Measurements from ENCODE around the gene CNOT2.

CNOT2 gene

DNA sequence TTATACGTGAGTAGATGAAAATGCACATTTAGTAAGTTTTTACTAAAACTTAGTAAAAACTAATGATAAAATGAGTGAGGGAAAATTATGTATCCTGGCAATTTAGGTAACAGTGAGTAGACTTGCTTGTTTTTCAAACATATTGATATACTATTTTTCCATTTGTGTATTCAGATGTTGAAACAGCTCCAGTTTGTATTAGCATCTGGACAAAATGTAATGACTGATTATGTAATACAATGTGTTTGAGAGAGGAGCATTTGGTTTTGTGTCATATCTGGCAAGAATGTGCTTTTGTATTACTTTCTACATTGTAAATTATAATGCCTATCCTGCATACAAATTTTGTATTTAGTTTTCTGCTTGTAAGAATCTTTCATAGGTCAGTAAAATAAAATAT lies 5.6 kb downstream of the CNOT2 start:
- no peak for DNase-seq (ENCODE audit: low read depth)
- H3K4me3 ChIP-seq (ENCODE audit: control insufficient read depth, low read depth, low read length), result no peak overlapping the region
- TF ChIP-seq, protein P1, sequence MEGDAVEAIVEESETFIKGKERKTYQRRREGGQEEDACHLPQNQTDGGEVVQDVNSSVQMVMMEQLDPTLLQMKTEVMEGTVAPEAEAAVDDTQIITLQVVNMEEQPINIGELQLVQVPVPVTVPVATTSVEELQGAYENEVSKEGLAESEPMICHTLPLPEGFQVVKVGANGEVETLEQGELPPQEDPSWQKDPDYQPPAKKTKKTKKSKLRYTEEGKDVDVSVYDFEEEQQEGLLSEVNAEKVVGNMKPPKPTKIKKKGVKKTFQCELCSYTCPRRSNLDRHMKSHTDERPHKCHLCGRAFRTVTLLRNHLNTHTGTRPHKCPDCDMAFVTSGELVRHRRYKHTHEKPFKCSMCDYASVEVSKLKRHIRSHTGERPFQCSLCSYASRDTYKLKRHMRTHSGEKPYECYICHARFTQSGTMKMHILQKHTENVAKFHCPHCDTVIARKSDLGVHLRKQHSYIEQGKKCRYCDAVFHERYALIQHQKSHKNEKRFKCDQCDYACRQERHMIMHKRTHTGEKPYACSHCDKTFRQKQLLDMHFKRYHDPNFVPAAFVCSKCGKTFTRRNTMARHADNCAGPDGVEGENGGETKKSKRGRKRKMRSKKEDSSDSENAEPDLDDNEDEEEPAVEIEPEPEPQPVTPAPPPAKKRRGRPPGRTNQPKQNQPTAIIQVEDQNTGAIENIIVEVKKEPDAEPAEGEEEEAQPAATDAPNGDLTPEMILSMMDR (IDR thresholded peaks at IDR 0.05; ENCODE audit: control insufficient read depth, insufficient read depth, low read depth, low read length, missing control alignments), result no peak

DNA sequence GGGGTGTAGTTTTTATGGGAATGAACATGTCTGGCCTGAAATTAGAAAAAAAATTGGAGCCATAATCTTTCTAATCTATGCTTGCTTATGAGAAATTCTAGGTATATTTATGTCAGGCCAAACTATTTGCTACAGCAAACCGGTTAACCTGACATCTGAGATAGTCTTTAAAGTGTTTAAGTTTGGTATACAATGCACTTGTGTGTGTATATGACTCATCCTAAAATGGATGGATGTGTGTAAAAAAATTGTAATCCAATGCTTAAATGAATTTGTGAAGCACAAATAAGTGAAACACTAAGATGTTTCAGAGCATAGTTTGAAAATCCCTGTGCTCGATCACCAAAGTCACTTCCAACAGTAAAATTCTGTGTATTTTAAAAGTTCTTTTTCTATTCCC lies 6.7 kb downstream of the CNOT2 start:
- H3K4me3 ChIP-seq (ENCODE audit: control insufficient read depth, low read depth, low read length), result no peak overlapping the region
- TF ChIP-seq, protein P1 (IDR thresholded peaks at IDR 0.05; ENCODE audit: control insufficient read depth, insufficient read depth, low read depth, low read length, missing control alignments), result no peak
- no peak for DNase-seq (ENCODE audit: low read depth)

DNA sequence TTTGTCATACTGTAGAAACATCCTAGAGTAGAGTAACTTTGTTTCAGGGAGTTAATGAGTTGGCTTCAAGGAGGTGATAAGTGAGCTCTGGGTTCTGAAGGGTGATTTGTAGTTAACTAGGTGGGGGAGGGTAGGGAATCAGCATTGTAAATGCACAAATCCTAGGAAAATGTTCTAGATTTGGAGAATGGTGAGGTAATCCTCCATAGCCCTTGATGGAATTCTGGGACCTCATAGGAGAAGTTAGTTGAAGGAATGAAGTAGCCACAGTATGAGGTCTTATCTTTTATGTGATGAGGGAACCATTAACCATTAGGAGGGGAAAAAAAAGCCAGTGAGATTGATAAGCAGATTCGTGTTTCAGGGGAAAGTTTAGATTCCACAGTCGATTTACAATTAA lies 8.0 kb downstream of the CNOT2 start:
- no peak overlapping the region for H3K4me3 ChIP-seq (ENCODE audit: control insufficient read depth, low read depth, low read length)
- DNase-seq (ENCODE audit: low read depth), result no peak
- TF ChIP-seq, protein P1 (IDR thresholded peaks at IDR 0.05; ENCODE audit: control insufficient read depth, insufficient read depth, low read depth, low read length, missing control alignments), result no peak

DNA sequence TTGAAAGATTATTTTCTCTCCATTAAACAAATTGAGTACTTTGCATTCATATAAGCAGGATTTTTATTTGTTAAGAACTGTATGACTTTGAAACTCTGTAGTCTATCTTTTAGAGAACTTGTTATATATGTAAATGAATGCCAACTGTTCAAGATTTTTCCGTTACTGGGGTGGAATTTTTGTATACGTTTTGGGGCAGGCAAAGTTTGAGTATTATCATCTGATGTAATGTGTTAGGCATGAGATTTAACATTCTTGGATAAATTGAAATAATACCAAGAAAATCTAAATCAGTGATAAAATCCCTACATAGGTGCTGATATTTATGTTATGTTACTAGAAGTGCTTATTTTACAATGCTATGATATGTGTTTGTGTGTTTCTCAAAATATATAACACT lies 8.4 kb downstream of the CNOT2 start:
- TF ChIP-seq, protein P1 (IDR thresholded peaks at IDR 0.05; ENCODE audit: control insufficient read depth, insufficient read depth, low read depth, low read length, missing control alignments), result no peak

DNA sequence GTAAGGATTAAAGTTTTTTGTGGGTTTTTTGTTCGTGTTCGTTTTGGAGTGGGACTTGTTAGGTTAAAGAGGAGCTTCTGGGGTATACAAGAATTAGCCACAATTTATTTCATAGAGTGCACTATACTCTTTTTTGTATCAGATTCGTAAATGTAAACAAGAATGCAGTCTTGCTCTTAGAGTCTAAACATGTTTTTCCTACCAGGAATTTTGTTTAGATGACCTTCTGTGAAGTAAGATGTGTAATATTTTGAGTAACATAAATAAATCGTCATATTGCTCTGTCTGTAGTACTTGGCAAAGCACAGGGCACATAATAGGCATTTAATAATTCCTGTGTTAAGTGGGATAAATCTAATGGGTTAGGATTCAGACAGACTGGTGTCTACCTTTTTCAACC lies 9.6 kb downstream of the CNOT2 start:
- no peak overlapping the region for H3K4me3 ChIP-seq (ENCODE audit: control insufficient read depth, low read depth, low read length)
- TF ChIP-seq, protein P1 (IDR thresholded peaks at IDR 0.05; ENCODE audit: control insufficient read depth, insufficient read depth, low read depth, low read length, missing control alignments), result no peak
- no peak for DNase-seq (ENCODE audit: low read depth)

More for the DNA sequence above, 8.4 kb downstream of the CNOT2 start:
- no peak overlapping the region for H3K4me3 ChIP-seq (ENCODE audit: control insufficient read depth, low read depth, low read length)
- DNase-seq (ENCODE audit: low read depth), result no peak

DNA sequence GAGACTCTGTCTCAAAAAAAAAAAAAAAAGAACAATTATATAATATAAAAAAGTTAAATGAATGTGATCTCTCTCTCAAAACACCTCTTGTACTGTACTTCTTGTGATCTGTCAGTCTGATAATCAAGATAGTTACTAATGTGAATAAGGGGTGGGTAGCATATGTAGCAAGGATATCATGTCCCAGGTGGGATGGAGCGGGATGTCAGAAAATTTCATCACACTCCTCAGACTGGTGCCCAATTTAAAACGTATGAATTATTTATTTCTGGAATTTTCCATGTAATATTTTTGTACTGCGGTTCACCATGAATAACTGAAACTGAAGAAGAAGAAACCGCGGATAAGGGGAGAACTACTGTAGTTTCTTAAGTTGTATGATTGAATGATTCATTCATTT lies 11.0 kb downstream of the CNOT2 start:
- DNase-seq (ENCODE audit: low read depth), result no peak
- TF ChIP-seq, protein P1 (IDR thresholded peaks at IDR 0.05; ENCODE audit: control insufficient read depth, insufficient read depth, low read depth, low read length, missing control alignments), result no peak
- H3K4me3 ChIP-seq (ENCODE audit: control insufficient read depth, low read depth, low read length), result no peak overlapping the region

DNA sequence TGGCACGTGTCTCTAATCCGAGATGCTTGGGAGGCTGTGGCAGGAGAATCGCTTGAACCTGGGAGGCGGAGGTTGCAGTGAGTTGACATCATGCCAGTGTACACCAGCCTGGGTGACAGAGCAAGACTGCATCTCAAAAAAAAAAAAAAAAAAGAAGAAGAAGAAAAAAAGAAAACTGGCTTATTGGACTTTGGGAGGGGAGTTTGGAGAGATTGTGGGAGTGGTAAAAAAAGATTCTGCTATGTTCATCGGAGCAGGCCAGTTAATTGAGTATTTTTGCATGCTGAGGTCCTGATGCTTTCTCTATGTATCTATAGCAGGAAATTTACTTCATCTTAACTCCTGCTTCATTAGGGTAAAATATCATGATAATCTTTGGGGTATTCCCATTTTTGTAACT lies 11.6 kb downstream of the CNOT2 start:
- no peak for DNase-seq (ENCODE audit: low read depth)
- TF ChIP-seq, protein P1 (IDR thresholded peaks at IDR 0.05; ENCODE audit: control insufficient read depth, insufficient read depth, low read depth, low read length, missing control alignments), result no peak
- H3K4me3 ChIP-seq (ENCODE audit: control insufficient read depth, low read depth, low read length), result no peak overlapping the region

All from AG09309 (cell line).